ENCODE data around the gene EFL1.
"Not testable (repeated sequence)": the region's sequence is repeated elsewhere in the genome, so short reads cannot be mapped to it uniquely, and the experiment has no call there.

DNA sequence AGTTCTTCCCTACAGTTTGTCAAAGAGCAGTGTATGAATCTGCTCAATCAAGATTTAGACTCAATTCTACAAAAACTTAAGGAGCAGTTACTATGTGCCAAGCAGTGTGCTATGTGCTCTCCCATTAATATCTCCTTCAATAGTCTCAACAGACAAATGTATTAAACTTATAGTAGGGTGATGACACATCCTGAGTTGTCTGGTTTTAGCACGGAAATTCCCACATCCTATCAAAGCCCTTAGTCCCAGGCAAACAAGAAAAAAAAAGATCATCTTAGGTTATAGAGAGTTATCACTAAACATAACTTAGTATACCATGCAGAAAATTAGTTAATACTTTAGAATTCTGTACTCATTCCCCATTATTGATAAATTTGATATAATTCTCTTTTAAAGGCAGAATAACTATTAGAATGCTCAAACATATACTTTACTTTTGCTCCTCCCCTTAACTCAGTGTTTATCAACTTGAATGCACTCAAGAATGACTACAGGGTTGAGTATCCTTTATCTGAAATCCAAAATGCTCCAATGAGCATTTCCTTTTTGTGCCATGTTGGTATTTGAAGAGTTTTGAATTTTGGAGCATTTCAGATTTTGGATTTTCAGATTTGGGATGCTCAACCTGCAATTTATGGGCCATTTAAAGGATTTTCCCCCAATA, 20.6 kb downstream of the EFL1 start:
- TF ChIP-seq CTCF (conservative IDR thresholded peaks at IDR 0.05 in 1 of 2, IDR thresholded peaks at IDR 0.05 in 1 of 2; ENCODE audit: low read depth in 1 of 2, low read length in 2 of 2); EZH2 (IDR thresholded peaks at IDR 0.05; ENCODE audit: low read length, missing control alignments): not testable (repeated sequence)

All from fibroblast of lung (primary cell).